ENCODE measurements around the gene TRIP4. TPM values are rescaled to one million over a fixed set of nuclear protein-coding genes. Genes with fewer than 3 reads are reported as not detected.

Gene TRIP4
- total RNA-seq, 1 experiment from 2014 or later = 19.8 TPM

GRCh38 chr15:64460724-64461720, 73.4 kb downstream of the TRIP4 start:
- H3K27me3 Mint-ChIP-seq (ENCODE audit: insufficient read depth, unreplicated experiment) = no peaks in the 10 kb centered on the region
- H3K4me3 Mint-ChIP-seq (ENCODE audit: unreplicated experiment) = peak overlapping the region; percentile 84
- H3K27ac Mint-ChIP-seq (ENCODE audit: low read depth, unreplicated experiment) = peak overlapping the region; percentile 78
- no TSS peak for BruUV-seq (replicated peaks)
- intact Hi-C loops (cut with micrococcal nuclease) = no loop called here
- ChIA-PET CTCF (interaction anchor here (0.6 to 1.0 kb wide), 4 partner anchors 18 to 204 kb away, joined by 3 to 4 read pairs (median 3); no protein-coding TSS in a partner anchor), POLR2A (interaction anchor here (0.6 to 4.6 kb wide), 20 partner anchors 9 to 1148 kb away, joined by 3 to 26 read pairs (median 4); partner anchors contain the start of gene TRIP4)
- peaks cover 32% of the 10 kb centered on the region for H3K4me1 Mint-ChIP-seq (ENCODE audit: insufficient read depth, unreplicated experiment)
- no peak for TF ChIP-seq CTCF (IDR thresholded peaks at IDR 0.05; ENCODE audit: unreplicated experiment)
- peaks cover 14% of the 10 kb centered on the region for H3K36me3 Mint-ChIP-seq (ENCODE audit: insufficient read depth, unreplicated experiment)
- H3K9me3 Mint-ChIP-seq (ENCODE audit: unreplicated experiment) = no peaks in the 10 kb centered on the region
- peak; percentile 81 for DNase-seq (ENCODE audit: unreplicated experiment)

- H3K4me3 Mint-ChIP-seq (ENCODE audit: unreplicated experiment) = peak overlapping the region; percentile 84
- peak overlapping the region; percentile 69 for H3K27ac Mint-ChIP-seq (ENCODE audit: low read depth, unreplicated experiment)
- TF ChIP-seq CTCF (IDR thresholded peaks at IDR 0.05; ENCODE audit: unreplicated experiment) = no peak
- CTCF ChIA-PET = interaction anchor here (1.0 kb wide), 1 partner anchor 173 kb away, joined by 4 read pairs; no protein-coding TSS in a partner anchor
- DNase-seq (ENCODE audit: unreplicated experiment) = no peak
- H3K36me3 Mint-ChIP-seq (ENCODE audit: insufficient read depth, unreplicated experiment) = peaks cover 8% of the 10 kb centered on the region
- no peaks in the 10 kb centered on the region for H3K27me3 Mint-ChIP-seq (ENCODE audit: insufficient read depth, unreplicated experiment)
- intact Hi-C loops (cut with micrococcal nuclease) = no loop called here
- POLR2A ChIA-PET = interaction anchor here (0.6 to 4.1 kb wide), 12 partner anchors 8 to 1148 kb away, joined by 3 to 26 read pairs (median 4); partner anchors contain the start of gene TRIP4
- H3K9me3 Mint-ChIP-seq (ENCODE audit: unreplicated experiment) = no peaks in the 10 kb centered on the region
- peaks cover 32% of the 10 kb centered on the region for H3K4me1 Mint-ChIP-seq (ENCODE audit: insufficient read depth, unreplicated experiment)
- BruUV-seq (replicated peaks) = no TSS peak
Observed at GRCh38 chr15:64461721-64462162, 74.1 kb downstream of the TRIP4 start.

- H3K4me3 Mint-ChIP-seq (ENCODE audit: unreplicated experiment) = peak overlapping the region; percentile 84
- H3K4me1 Mint-ChIP-seq (ENCODE audit: insufficient read depth, unreplicated experiment) = peaks cover 32% of the 10 kb centered on the region
- TSS peak; percentile 26 for BruUV-seq (replicated peaks)
- ChIA-PET CTCF (interaction anchor here (0.6 kb wide), 1 partner anchor 657 kb away, joined by 4 read pairs; no protein-coding TSS in a partner anchor), POLR2A (interaction anchor here (0.6 to 4.1 kb wide), 5 partner anchors 14 to 75 kb away, joined by 3 to 26 read pairs (median 3); partner anchors contain the start of gene TRIP4)
- peaks cover 6% of the 10 kb centered on the region for H3K36me3 Mint-ChIP-seq (ENCODE audit: insufficient read depth, unreplicated experiment)
- TF ChIP-seq CTCF (IDR thresholded peaks at IDR 0.05; ENCODE audit: unreplicated experiment) = no peak
- H3K27me3 Mint-ChIP-seq (ENCODE audit: insufficient read depth, unreplicated experiment) = no peaks in the 10 kb centered on the region
- no peaks in the 10 kb centered on the region for H3K9me3 Mint-ChIP-seq (ENCODE audit: unreplicated experiment)
- H3K27ac Mint-ChIP-seq (ENCODE audit: low read depth, unreplicated experiment) = peak overlapping the region; percentile 69
- no peak for DNase-seq (ENCODE audit: unreplicated experiment)
- intact Hi-C loops (cut with micrococcal nuclease) = no loop called here
Observed at GRCh38 chr15:64462492-64462891, 74.9 kb downstream of the TRIP4 start.
